Jurkat, Clone E6-1 (cell line): ENCODE results near the gene AVP. TPM values are rescaled to one million over a fixed set of nuclear protein-coding genes. Genes with fewer than 3 reads are reported as not detected.
A peak's percentile ranks its signal among the peaks of the same experiment; 100 is the strongest.
"Not testable (repeated sequence)": the region's sequence is repeated elsewhere in the genome, so short reads cannot be mapped to it uniquely, and the experiment has no call there.

Source experiments
- DNase-seq: peaks from one replicate; pipeline ENCODE4 v3.0.0-alpha.2; 2011; ENCODE audit warnings: low read depth, low spot score
- H3K4me3 ChIP-seq: 2 replicates; pipeline ENCODE4 v1.5.1; 2011; ENCODE audit warnings: mild to moderate bottlenecking, low read length, control low read depth, moderate library complexity
- polyA plus RNA-seq: library from polyadenylated mRNA; unstranded; fragments of >200 nt; gene quantifications from one replicate; pipeline ENCODE4 v1.2.1, GENCODE V29; 2012; ENCODE audit warnings: missing spikeins; ENCODE audit not compliant: insufficient read length, insufficient read depth

AVP gene, protein sequence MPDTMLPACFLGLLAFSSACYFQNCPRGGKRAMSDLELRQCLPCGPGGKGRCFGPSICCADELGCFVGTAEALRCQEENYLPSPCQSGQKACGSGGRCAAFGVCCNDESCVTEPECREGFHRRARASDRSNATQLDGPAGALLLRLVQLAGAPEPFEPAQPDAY
- polyA plus RNA-seq: not detected

DNA sequence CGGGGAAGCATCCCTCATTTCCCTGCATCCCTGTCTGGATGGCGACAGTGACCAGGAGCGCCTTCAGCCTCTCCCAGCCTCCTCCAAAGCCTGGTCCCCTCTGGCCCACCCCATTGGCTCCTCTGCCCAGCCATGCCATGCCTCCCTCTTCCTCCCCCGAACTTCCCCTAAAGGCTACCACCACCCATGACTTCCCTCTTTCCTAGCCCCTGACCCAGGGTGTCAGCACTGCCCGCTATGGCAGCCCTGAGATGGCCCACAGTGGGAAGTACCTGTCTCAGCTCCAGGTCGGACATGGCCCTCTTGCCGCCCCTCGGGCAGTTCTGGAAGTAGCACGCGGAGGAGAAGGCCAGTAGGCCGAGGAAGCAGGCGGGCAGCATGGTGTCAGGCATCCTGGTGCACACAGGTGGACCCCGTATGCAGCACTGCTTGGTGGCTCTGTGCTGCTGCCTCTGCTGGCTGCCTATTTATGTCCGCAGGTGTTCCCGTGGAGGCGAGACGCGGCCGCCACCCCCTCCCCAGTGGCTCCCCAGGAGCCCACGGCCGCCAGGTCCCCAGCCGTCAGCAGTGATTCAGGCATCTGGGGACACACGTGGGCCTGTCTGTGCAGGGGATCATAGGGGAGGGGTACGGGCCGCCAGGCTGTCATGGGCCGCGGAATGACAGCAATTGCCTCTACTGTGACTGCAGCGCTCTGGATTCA lies at the start of gene AVP:
AVP (minus strand) TSS at position 442 of the 703 bp plus-strand sequence; CDS start at position 392, 50 bp downstream.
- no peak within 1 kb of the TSS for H3K4me3 ChIP-seq
- no peak for DNase-seq

- H3K4me3 ChIP-seq: no peak overlapping the region
- DNase-seq: no peak
These were observed 49.6 kb upstream of the AVP start for GRCh38 chr20:3134151-3134550.

GRCh38 chr20:3133155-3133554 lies 48.6 kb upstream of the AVP start:
- no peak for DNase-seq
- no peak overlapping the region for H3K4me3 ChIP-seq

DNA sequence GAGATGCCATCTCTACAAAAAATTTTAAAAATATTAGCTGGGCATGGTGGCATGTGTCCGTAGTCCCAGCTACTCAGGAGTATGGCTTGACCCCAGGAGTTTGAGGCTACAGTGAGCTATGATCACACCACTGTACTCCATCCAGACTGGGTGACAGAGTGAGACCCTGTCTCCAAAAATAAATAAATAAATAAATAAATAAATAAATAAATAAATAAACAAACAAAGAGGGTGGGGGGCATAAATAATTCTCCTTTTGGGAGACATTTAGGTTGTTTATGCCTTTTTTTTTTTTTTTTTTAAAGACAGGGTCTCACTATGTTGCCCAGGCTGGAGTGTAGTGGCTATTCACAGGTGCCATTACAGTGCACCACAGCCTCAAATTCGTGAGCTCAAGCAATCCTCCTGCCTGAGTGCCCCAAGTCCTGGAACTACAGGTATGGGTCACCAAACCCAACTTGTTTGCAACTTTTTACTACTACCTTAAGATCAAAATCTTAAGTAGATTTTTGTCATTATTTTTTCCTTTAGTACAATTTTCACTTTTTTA lies 45.6 kb upstream of the AVP start:
- DNase-seq: no peak
- H3K4me3 ChIP-seq: no peak overlapping the region

- no peak for DNase-seq
These were observed 44.6 kb upstream of the AVP start for GRCh38 chr20:3129094-3129493.

DNA sequence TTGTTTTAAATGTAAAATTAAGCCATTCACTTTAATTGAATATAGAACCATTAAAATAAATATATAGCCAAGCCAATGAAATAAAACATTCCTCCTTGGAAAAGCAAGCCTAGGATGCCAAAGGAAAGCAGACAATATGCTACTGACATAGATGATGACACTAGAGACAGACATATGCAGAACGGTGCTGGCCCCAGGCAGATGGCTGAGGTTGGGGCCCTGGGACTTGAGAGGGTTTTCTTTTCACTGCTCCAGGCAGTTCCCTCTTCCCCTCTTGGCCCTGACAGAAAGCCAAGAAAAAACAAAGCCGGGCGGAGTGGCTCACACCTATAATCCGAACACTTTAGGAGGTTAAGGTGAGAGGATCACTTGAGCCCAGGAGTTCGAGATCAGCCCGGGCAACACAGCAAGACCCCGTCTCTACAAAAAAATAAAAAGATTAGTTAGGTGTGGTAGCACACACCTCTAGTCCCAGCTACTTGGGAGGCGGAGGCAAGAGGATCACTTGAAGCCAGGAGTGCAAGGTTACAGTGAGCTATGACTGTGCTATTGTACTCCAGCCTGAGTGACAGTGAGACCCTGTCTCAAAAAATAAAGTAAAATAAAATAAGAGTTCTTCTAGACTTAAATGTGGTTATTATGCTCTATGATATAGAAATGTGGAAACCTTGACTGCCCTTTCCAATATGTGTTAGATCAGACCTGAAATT lies 43.9 kb upstream of the AVP start:
- DNase-seq: no peak
- no peak overlapping the region for H3K4me3 ChIP-seq

More at GRCh38 chr20:3129094-3129493, 44.6 kb upstream of the AVP start:
- no peak overlapping the region for H3K4me3 ChIP-seq

- DNase-seq: no peak
- no peak overlapping the region for H3K4me3 ChIP-seq
These were observed 42.0 kb upstream of the AVP start for GRCh38 chr20:3126527-3126859.

- not testable (repeated sequence) for DNase-seq, H3K4me3 ChIP-seq
These were observed 41.4 kb upstream of the AVP start for GRCh38 chr20:3125776-3126526.

DNA sequence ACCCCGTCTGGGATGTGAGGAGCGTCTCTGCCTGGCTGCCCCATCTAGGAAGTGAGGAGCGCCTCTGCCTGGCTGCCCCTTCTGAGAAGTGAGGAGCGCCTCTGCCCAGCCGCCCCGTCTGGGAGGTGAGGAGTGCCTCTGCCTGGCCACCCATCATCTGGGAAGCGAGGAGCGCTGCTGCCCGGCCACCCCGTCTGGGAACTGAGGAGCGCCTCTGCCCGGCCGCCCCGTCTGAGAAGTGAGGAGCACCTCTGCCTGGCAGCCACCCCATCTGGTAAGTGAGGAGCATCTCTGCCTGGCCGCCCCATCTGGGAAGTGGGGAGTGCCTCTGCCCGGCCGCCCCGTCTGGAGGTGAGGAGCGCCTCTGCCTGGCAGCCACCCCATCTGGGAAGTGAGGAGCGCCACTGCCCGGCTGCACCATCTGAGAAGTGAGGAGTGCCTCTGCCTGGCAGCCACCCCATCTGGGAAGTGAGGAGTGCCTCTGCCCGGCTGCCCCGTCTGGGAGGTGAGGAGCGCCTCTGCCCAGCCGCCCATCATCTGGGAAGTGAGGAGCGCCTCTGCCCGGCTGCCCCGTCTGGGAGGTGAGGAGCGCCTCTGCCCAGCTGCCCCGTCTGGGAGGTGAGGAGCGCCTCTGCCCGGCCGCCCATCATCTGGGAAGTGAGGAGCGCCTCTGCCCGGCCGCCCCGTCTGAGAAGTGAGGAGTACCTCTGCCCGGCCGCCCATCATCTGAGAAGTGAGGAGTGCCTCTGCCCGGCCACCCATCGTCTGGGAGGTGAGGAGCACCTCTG lies 40.4 kb upstream of the AVP start:
- not testable (repeated sequence) for H3K4me3 ChIP-seq, DNase-seq

DNA sequence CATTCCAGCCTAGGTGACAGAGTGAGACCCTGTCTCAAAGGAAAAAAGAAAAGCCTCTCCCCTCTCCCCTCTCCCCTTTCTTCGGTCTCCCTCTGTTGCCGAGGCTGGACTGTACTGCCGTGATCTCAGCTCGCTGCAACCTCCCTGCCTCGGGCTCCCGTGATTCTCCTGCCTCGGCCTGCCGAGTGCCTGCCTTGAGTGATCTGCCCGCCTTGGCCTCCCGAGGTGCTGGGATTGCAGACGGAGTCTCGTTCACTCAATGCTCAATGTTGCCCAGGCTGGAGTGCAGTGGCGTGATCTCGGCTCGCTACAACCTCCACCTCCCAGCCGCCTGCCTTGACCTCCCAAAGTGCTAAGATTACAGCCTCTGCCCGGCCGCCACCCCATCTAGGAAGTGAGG lies 39.6 kb upstream of the AVP start:
- not testable (repeated sequence) for DNase-seq, H3K4me3 ChIP-seq

DNA sequence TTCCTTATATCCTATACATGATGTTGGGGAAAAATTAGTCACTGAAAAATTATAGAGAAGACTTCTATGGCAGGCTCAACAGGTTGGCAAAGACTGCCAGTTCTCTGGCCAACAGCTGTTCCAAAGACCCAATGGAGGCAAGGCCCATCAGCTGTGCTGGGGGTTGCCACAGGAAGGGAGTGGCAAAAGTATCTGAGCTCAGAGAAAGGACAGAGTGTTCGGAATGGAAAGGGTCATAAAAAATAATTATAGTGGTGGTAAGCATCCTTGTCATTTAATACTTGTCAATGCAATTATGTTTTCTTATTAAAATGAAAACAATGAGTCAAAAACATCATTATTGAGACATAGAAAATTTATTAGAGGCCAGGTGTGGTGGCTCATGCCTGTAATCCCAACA lies 39.0 kb upstream of the AVP start:
- no peak overlapping the region for H3K4me3 ChIP-seq
- DNase-seq: no peak

DNA sequence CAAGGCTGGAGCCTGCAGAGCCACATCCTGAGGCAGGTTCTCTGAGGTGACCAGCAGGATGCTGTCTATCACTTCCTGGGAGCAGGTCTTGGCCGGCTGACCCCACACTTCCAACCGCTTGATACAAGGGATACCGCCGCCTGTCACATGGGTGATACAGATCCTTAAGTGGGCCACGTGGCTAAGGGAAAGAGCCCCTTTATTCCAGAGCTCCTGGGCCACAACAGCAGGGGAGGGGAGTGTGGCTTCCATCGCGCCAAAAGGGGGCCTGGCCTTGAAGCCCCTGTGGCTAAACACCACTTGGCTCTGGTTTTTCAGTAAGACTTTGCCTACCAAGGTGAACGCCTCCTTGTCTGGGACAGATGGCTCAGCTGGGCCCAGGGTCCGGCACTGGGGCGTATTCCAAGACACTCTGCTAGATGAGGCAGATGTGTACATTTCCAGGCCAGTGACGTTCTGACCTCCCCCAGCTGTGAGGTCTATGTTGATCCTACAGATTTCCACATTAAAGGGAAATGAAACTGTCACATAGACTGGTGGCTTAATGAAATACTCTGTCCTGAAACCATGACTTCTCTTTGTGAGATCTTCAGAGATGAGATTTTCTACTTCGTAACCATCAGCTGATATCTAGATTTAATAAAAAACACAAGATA lies 37.6 kb upstream of the AVP start:
- no peak overlapping the region for H3K4me3 ChIP-seq
- no peak for DNase-seq

DNA sequence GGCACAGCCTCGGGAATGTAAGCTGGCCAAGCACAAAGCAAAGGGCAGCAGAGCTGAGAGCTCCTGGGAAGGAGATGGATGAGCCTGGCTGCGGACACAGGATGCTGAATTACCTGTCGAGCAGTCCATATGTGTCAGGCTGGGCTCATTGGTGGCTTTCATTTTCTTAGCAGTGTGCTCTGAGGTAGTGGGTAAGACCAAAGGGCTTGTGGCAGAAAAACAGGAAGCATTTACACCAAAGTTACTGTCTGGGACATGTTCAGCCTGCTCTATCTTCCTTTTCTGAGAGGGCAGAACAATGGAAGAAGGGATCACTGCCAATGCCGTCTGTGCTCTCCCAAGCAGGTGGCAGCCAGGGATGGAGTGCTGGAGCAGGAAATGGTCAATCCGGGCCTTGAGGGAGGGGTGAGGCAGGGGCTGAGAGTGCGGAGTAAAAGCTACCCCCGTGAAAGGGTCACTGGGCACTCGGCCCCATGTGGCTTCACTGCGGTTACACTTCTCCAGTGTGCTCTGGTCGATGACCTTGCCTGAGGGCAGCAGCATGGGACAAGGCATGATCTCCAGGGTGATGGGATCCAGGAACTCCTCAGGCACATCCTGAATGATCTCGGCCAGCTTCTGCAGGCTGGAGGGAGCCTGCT lies 36.9 kb upstream of the AVP start:
- peak; percentile 54 for DNase-seq

DNA sequence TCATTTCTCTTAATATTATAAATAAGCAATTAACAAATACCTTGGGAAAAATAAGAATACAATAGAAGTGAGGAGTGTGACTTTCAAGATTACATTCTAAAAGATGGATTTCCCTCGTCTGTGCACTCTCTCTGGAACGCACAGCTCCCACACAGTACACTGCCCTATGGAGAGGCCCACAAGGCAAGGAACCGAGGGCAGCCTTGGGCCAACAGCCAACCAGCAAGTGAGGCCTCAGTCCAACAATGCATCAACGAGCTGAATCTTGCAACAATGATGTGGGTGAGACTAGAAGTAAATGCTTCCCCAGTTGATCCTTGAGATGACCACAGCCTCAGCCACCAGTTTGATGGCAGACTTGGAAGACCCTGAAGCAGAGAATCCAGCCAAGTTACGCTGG lies 34.5 kb upstream of the AVP start:
- H3K4me3 ChIP-seq: no peak overlapping the region

More for the DNA sequence above, 36.9 kb upstream of the AVP start:
- no peak overlapping the region for H3K4me3 ChIP-seq

GRCh38 chr20:3117839-3118379 lies 33.4 kb upstream of the AVP start:
- peak; percentile 50 for DNase-seq
- H3K4me3 ChIP-seq: not testable (repeated sequence)

More for the DNA sequence above, 34.5 kb upstream of the AVP start:
- DNase-seq: no peak

DNA sequence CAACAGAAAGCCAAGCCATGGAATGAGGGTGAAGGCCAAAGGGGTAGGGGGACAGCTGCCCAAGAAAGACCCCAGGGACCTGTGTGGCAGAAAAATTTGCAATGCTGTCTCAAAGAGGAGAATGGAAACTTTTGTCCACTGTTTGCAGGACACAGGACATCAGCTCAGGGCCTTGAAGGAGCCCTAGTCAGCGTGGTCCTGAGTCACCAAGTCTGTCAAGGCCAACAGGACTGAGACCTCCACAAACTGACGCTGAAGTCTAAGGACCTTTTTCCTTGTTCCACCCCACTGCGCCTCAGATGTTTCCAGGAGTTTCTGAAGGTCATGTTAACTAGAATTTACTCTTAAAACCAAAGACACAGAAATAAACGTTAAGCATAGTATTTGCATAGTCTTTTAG lies 31.8 kb upstream of the AVP start:
- no peak for DNase-seq
- no peak overlapping the region for H3K4me3 ChIP-seq
